GM18861 (cell line): ENCODE data around the gene C10orf120.
A peak's percentile ranks its signal among the peaks of the same experiment; 100 is the strongest.

ENCODE experiments used
- ATAC-seq: cut with Tn5 transposase; IDR thresholded peaks from one replicate; pipeline ENCODE4 v1.9.1; 2021; ENCODE audit not compliant: unreplicated experiment

The C10orf120 gene

GRCh38 chr10:122703483-122704448, 4.1 kb upstream of the C10orf120 start:
- ATAC-seq: peak; percentile 71

GRCh38 chr10:122702275-122702674, 2.6 kb upstream of the C10orf120 start:
- no peak for ATAC-seq

- ATAC-seq: no peak
Measured at GRCh38 chr10:122701652-122702051, 2.0 kb upstream of the C10orf120 start.

- ATAC-seq: no peak
Measured at GRCh38 chr10:122696687-122697086, 3.0 kb downstream of the C10orf120 start.

- ATAC-seq: no peak
Measured at GRCh38 chr10:122692744-122693143, 6.9 kb downstream of the C10orf120 start.

GRCh38 chr10:122689146-122689820, 10.4 kb downstream of the C10orf120 start:
- no peak for ATAC-seq

GRCh38 chr10:122688293-122688989, 11.2 kb downstream of the C10orf120 start:
- no peak for ATAC-seq

GRCh38 chr10:122682522-122682921, 17.1 kb downstream of the C10orf120 start:
- ATAC-seq: no peak

- no peak for ATAC-seq
Measured at GRCh38 chr10:122678266-122678665, 21.4 kb downstream of the C10orf120 start.

GRCh38 chr10:122675278-122675677, 24.4 kb downstream of the C10orf120 start:
- ATAC-seq: no peak

- no peak for ATAC-seq
Measured at GRCh38 chr10:122674781-122675180, 24.9 kb downstream of the C10orf120 start.

GRCh38 chr10:122673731-122674130, 25.9 kb downstream of the C10orf120 start:
- no peak for ATAC-seq

- ATAC-seq: no peak
Measured at GRCh38 chr10:122673269-122673668, 26.4 kb downstream of the C10orf120 start.

- no peak for ATAC-seq
Measured at GRCh38 chr10:122672655-122673054, 27.0 kb downstream of the C10orf120 start.

GRCh38 chr10:122671355-122671754, 28.3 kb downstream of the C10orf120 start:
- ATAC-seq: no peak

GRCh38 chr10:122669842-122670241, 29.8 kb downstream of the C10orf120 start:
- ATAC-seq: no peak

GRCh38 chr10:122669045-122669444, 30.6 kb downstream of the C10orf120 start:
- no peak for ATAC-seq

- ATAC-seq: no peak
Measured at GRCh38 chr10:122665946-122666345, 33.7 kb downstream of the C10orf120 start.

- no peak for ATAC-seq
Measured at GRCh38 chr10:122665329-122665860, 34.3 kb downstream of the C10orf120 start.

- no peak for ATAC-seq
Measured at GRCh38 chr10:122664501-122664900, 35.1 kb downstream of the C10orf120 start.

GRCh38 chr10:122663516-122664130, 36.0 kb downstream of the C10orf120 start:
- no peak for ATAC-seq
